Kidney tubule cell (primary cell): Measurements from ENCODE around the gene EBF4.
"Not testable (repeated sequence)": the region's sequence is repeated elsewhere in the genome, so short reads cannot be mapped to it uniquely, and the experiment has no call there.

ENCODE experiments used
- DNase-seq: peaks from one replicate; pipeline ENCODE4 v3.0.0-alpha.2; 2018; ENCODE audit warnings: low spot score

Gene EBF4

DNA sequence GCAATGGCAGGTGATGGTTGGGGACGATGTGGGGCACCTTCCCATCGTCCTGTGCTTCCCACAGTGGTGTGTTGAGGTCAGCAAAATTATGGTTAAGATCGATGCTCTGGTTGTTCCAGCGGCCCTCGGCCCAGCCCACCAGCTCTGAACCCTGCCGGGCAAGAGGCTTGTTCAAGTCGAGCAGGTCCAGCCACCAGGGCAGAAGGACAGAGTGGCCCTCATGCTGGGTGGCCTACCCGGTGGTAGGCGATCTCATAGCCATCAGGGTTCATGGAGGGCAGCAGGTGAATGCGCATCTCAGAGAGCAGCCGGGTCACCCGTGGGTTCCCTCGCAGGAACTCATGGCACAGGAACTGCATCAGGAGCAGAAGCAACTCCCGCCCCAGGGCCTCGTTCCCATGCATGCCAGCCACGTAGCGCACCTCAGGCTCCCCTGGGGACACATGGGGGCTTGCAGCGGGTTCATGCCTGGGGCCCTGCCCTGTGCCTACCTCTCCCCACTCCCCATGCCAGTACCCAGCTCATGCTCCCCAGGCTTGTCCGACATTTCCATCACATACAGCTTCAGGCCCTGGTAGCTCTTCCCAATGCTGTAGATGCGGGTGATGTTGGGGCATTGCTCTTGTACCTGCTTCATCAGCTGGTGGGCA is 103.6 kb downstream of the EBF4 start:
- DNase-seq, result no peak

DNA sequence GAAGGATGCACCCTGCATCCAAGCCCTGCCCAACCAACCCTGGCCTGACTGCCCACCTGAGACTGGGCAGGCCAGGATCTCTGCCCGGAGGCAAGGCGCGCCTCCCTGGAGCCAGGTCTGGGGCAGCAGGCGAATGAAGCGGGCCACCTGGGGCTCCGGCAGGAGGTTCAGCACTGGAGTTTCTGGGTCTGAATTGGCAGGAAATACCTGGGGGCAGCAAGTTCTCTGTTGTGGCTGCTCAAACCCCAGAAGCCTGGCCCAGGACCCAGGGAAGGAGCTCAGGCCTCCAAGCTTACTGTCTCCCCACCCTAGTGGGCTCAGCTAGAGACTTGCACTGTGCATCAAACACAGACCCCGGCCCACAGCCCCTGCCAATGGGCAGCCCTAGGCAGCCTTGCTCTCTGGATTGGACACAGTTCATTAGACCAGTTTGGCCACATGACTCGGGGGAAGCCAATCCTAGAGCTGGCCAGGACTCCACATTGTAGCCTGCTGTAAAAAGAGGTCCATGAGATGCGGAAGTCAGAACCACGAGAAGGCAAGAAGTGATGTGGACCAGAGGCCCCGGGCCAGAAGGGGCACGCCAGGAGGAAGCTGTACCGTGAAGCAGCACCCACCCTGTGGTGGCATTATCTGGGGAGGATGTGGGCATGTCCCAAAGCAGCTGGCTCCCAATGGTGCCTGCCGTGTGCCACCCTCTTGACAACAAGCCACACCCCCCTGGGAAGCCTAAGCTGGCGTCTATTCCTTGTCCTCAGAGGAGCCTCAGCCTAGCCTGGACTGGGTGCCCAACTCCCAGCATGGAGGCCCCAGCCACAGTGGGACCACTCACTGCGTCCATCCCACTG is 104.8 kb downstream of the EBF4 start:
- DNase-seq, result no peak

DNA sequence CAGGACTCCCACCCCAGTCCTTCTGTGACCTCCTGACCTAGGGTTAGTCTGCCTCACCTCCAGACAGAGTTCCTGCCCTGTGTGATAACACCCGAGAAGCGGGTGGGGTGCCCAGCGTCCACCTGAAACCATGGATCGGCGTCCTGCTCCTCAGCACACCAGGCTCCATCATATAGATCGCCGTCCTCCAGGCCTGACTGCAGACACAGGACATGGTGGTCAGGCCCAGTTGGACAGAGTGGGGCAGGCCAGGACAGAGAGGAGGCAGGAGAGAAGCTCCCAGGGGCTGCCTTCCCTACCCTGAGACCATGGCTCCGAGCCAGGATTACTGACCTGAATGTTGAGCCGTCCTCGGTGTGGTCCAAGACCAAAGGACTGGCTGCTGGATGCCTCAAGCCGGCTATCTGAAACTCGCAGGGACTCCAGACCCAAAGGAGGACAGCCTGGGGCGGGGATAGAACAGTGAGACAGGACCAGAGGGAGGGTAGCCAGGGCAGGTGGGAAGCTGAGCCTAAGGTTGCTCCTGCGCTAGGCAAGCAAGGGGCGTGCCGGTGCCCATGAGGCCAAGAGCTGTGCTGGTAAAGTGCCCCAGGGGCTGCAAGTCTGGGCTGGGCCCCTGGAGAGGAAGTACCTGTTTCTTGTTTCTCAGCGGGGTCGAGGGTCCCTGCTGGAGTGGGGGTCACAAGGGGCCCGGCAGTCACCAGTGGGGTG is 105.7 kb downstream of the EBF4 start:
- no peak for DNase-seq

DNA sequence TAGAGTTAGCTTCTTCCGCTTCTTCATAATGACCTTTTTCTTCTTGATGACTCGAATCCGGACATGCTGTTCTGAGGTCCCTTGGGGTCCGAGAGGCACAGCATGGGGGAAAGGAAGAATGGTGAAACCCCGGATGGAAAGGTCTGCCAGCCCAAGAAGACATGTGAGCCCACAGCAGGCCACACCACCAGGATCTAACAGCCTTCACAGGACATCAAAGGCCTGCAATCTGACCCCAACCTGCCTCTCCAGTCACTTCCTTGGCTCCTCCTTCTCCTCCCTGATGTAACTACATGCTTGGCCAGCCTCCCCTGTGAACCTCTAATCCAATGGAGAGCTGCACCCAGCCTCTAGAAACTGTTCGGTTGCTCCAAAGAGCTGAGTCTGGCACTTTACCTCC is 106.2 kb downstream of the EBF4 start:
- peak; percentile 10 for DNase-seq

DNA sequence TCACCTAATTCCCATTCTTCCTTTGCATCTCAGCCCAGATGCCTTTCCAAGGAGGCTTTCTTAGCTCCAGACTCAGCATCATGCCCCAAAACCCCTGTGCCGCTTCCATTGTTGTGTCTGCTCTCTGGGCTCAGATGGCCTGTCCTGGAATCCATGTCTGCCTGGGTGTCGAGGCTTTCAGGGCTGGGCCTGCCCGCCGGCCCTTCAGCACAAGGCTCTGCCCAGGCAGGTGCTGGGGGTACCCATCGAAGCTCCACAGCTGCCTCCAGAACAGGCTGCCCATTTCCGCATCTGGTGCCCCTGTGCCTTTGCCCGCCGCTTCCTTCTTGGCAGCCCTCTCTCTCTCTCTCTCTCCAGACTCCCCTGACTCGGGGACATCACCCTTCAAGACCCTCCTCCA is 106.7 kb downstream of the EBF4 start:
- no peak for DNase-seq

DNA sequence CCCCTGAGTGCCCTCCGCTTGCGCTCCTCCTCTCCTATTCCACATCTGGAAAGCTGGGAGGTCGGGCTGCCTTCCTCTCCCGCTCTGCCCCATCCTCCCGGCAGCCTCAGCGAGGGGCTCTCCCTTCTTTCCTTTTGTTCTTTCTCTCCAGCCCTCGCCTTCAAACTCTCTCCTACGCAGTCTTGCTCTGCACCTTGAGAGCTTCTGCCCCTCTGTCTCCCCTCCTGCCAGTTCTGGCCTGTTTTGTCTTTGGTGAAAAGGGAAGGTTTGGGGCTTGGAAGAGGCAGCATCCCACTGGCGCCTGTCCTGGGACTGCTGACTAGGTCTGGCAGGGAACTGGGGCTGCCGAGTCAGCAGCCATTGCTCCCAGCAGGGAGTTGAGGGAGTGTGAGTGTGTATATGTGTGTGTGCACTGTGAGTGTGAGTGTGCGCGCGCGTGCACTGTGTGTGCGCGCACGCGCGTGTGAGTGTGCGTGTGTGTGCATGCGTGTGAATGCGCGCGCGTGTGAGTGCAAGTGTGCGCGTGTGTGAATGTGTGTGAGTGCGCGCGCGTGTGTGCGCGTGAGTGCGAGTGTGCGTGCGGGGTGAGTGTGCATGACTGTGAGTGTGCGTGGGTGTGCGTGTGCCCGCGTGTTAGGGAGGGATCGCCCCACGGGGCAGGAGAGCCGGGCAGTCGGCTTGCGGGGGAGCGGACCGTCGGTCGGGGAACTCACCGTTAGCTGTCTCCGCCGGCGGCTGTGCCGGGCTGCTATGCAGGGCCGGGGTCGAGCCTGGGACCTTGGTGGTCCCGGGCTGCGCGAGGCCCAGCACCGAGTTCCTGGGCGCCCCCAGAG is 107.3 kb downstream of the EBF4 start:
- DNase-seq, result no peak

DNA sequence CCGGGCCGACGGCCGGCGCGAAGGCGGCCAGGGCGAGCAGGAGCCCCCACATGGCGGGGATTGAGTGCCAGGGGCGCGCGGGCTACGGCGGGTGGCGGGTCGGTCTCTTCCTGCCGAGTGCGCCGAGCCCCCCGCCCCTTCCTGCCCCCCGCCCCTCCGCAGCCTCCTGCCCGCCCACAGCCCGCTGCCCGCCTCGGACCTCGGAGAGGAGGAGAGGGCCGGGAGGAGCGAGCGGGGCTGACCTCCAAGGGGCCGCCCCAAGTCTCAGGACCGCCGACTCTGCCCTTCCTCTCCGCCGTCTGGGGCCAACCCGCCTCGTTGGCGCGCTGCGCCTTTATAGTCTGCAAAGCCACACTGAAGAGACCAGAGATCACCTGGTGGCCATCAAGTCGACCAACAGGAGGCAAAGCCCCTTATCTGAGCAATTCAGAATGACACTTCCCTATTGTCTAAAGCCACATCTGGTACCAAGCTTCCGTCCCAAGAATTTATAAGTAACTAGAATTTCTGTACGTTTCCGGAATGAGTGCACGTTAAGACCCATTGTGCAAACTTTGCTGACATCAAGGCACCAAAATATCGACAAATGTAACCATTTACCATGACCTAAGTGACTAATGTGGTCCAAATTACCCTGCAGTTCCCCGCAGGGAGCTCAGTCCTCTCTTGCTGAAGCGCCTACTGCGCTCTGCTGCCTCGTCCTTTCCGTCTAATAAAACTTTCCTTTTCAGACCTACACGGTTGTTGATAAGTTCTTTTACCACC is 108.1 kb downstream of the EBF4 start, which contains the start of gene CPXM1:
CPXM1 (minus strand) TSS at position 107 of the 765 bp plus-strand sequence; CDS start at position 52, 55 bp downstream.
- peak; percentile 14 for DNase-seq

DNA sequence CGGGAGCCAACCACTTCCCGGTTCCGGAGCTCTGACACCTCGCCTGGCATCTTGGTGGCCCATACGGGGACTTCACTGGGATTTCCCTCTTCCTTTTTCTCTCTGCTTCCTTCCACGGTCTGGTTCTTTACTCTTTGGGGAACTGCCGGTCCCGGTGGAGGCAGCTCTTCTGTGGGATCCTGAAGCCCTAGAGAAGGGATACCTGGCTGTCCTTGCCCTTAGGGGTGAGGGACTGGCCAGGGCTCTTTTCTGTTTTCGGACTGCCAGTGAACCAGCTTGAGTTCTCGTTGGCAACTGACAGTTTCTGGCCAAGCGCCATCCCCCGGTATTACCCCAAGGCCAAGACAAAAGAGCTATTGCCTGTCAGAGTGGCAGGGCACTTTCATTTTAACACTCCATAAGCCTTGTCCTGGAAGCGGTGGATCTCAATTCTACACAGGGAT is 108.7 kb downstream of the EBF4 start:
- DNase-seq, result no peak

DNA sequence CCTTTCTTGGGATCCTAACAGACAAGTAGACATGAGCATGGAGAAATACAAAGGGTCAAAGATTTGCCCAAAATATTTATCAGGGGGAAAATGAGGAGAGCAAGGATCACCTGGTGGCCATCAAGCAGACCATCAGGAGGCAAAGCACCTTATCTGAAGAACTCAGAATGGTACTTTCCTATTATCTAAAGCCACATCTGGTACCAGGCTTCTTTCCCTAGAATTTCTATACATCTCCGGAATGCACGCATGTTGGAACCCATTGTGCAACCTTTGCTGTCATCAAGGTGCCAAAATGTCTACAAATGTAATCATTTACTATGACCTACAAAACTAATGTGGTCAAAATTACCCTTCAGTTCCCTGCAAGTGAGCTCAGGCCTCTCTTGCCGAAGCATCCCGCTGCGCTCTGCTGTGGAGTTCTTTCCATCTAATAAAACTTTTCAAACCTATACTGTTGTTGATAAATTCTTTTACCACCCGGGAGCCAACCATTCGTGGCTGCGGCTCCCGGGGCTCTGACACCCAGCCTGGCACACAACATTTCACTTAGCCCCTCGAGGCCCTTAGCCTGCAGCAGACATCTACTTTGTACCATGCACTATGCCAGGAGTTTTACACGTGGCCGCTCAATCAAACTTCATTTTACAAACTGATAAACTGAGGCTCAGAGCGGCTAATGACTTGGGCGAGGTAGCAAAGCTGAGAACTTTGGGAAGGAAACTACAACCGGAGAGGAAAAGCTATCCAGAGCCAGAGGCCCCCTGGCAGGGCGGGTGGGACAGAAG is 111.7 kb downstream of the EBF4 start:
- no peak for DNase-seq

DNA sequence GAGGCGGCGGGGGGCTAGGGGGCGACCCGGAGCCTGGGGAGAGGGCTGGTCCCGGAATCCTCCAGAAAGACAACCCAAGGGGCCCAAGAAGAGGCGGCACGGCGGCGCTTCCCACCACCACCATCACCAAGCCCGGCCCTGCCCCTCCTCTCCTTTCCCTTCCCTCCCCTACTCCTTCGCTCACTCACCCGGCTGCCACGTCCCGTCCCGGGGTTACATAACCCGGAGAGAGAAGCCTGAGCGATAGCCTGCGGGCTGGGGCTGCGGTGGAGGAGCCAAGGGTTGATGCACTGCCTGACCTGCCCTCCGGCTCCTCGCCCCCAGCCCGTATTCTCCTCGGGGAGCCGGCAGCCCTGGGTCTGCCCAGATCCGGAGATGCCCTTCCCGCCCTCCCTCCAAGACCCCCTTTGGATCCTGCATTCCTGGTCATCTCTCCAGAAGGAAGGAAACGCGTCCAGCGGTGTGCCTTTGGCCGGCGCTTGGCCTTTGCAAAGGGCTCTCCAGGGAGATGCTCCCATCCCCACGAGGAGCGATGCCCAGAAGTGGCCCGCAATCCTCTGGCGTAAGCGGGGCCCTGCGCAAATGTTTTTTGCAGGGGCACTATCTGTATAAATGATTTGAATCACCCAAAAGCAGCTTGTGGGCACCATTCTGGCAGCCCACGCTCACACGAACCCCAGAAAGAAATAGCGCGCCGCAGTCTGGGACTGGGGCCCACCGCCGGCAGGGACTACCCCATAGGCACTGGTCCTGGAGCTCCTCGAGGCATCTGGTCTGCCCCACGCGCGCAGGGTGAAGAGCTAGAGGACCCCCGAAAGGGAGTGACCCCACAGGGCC is 112.5 kb downstream of the EBF4 start:
- no peak for DNase-seq

DNA sequence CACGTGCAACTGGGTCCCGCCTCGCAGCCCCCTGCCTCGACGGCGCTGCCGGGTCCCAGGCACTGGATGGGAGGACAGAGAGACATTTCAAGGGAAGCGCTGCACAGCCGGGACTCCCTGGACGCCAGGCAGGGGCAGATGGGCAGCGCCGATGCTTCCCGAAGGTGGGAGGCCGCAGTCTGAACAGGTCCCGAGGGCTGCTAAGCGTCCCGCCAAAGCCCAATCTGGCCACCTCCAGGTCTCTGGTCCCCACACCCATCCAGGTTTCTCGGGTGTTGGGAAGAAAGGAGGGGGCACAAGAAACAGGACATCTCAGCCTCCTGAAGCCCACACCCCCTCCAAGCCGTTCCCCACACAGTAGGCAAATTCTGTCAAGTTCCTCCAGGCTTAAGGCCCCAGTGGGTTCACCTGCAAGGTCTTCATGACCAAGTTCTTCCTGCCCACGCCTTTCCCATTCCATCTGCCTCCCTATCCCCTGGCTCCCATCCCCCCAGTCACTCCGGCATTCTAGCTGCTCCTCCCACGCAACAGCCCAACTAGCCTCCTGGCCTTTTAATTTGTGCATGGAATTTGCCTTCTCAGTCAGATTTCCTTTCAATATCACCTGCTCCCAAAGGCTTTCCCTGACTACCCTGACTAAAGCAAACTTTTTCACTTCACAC is 113.2 kb downstream of the EBF4 start:
- peak; percentile 21 for DNase-seq

DNA sequence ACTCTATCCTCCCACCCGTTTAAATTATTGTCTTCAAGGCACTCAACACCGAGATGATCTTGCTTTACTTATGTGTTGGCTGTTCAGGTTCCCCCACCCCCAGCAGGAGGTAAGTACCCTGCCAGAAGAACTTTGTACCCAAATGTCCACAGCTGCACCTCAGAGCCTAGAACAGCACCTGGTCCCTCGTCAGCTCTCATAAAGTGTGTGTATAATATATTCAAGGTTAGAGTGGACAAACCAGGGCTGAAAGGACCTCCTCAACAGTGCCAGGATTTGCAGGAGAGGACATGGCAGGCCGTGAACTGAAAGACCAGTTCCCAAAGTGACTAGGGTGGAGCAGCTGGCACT is 113.7 kb downstream of the EBF4 start:
- DNase-seq, result no peak

DNA sequence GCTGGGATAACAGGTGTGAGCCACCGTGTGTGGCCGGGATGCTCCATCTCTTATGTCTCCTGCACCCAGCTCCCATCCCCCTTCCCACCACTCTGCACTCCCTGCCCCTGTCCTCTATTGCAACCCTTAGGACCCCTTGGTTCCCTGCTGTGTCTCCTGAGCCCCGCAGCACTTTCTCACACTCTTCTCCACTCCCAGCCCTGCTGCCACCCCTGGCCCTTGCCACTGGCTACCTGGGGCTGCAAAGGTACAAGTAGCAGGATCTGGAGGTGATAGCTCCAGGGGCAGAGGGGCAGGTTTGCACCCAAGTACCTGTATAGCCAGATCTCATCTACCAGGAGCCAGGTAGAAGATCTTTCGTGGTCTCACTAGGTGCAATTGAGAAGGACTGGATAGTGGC is 114.4 kb downstream of the EBF4 start:
- DNase-seq, result no peak

DNA sequence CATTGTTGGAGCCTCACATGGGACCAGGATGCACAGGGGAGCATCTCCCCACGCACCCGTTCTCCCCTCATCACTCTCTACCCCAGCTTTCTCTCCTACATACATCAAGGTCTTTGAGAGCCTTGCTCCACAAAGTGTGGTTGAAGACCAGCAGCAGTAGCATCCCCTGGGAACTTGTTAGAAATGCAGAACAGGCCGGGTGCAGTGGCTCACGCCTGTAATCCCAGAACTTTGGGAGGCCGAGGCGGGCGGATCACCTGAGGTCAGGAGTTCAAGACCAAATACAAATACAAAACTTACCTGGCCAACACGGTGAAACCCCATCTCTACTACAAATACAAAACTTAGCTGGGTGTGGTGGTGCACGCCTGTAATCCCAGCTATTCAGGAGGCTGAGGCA is 115.3 kb downstream of the EBF4 start:
- DNase-seq, result not testable (repeated sequence)

DNA sequence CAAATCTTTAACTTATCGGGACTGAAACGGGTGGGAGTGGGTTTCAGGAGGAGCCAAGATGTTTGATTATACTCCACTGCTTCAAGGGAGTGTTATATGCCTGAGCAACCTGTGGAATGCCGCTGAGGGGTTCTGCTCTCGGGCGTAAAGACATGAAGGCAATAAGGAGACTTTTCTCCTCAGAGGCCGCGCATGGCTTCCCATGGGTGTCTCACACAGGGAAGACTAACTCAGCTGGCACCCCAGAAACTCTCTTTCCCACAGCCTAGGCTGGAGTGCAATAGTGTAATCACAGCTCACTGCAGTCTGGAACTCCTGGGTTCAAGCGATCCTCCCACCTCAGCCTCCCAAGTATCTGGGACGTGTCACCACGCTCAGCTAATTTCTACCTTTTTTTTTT is 117.1 kb downstream of the EBF4 start:
- DNase-seq, result peak; percentile 77
